ENCODE results near the gene PCDHA9. TPM values are rescaled to one million over a fixed set of nuclear protein-coding genes. Genes with fewer than 3 reads are reported as not detected.

Gene PCDHA9
- total and polyA plus RNA-seq, 2 of the 4 experiments (the other 2 are of a cell fraction): under 0.01 TPM; not detected in 1

- no peaks in the 10 kb centered on the region for H3K4me1 ChIP-seq (ENCODE audit: control insufficient read depth, insufficient read depth, low read length)
- peak within 1 kb of the TSS; percentile 32 for H3K4me3 ChIP-seq (ENCODE audit: insufficient read depth, low read depth, low read length)
- H3K14ac ChIP-seq (replicated peaks; ENCODE audit: low read depth, low read length): no peak within 1 kb of the TSS
- H4K20me1 ChIP-seq (ENCODE audit: insufficient read depth, low read length): no peaks in the 10 kb centered on the region
- H4K91ac ChIP-seq (ENCODE audit: insufficient read depth, low read depth, low read length): no peak within 1 kb of the TSS
- H3K27me3 ChIP-seq (ENCODE audit: control insufficient read depth, insufficient read depth, low read length): no peaks in the 10 kb centered on the region
- H2AK5ac ChIP-seq (ENCODE audit: low read depth, low read length): no peak within 1 kb of the TSS
- H2BK120ac ChIP-seq (ENCODE audit: low read depth, low read length): no peak within 1 kb of the TSS
- H3K9ac ChIP-seq (ENCODE audit: low read depth, low read length): no peak within 1 kb of the TSS
- H4K5ac ChIP-seq (ENCODE audit: low read depth, low read length): no peak within 1 kb of the TSS
- no peak within 1 kb of the TSS for H3K4ac ChIP-seq (ENCODE audit: low read depth, low read length)
- H4K8ac ChIP-seq (ENCODE audit: low read depth in 2 of 2, low read length in 2 of 2): no peak within 1 kb of the TSS
- H3K4me2 ChIP-seq (ENCODE audit: low read depth, low read length): no peak within 1 kb of the TSS
- H3K9me3 ChIP-seq (ENCODE audit: control insufficient read depth, insufficient read depth, low read length): peaks cover 23% of the 10 kb centered on the region
- H2AFZ ChIP-seq (replicated peaks; ENCODE audit: low read length, poor library complexity): no peak within 1 kb of the TSS
- H2BK20ac ChIP-seq (ENCODE audit: low read depth, low read length): no peak within 1 kb of the TSS
- no peak within 1 kb of the TSS for H2BK15ac ChIP-seq (ENCODE audit: low read depth, low read length)
- POLR2A ChIA-PET (ENCODE audit: unreplicated experiment): no interaction called here
- no peak for DNase-seq
- no peak within 1 kb of the TSS for H2AK9ac ChIP-seq (replicated peaks; ENCODE audit: low read depth, low read length, poor library complexity)
- no TSS peak for BruUV-seq (replicated peaks)
- dilution Hi-C loops (cut with HindIII; ENCODE audit: low sequenced_read_pairs, unreplicated experiment): no loop called here
- in situ Hi-C loops (cut with MboI; ENCODE audit: low sequenced_read_pairs): no loop called here
- no peak within 1 kb of the TSS for H3K27ac ChIP-seq (ENCODE audit: insufficient read depth, low read length)
- H3K23ac ChIP-seq (ENCODE audit: low read depth, low read length): no peak within 1 kb of the TSS
- ATAC-seq (ENCODE audit: low read depth): no peak
- intact Hi-C loops (cut with micrococcal nuclease): no loop called here
- no peaks in the 10 kb centered on the region for H3K36me3 ChIP-seq (ENCODE audit: control insufficient read depth, insufficient read depth, low read length)
- no peaks in the 10 kb centered on the region for H3K9me1 ChIP-seq (ENCODE audit: insufficient read depth, low read length)
- H2BK5ac ChIP-seq (ENCODE audit: low read depth, low read length, poor library complexity, severe bottlenecking): no peak within 1 kb of the TSS
- WGBS, 2 experiments (ENCODE audit: extremely low coverage in 2 of 2, insufficient read length in 1 of 2): 26% methylated on average over 19 of the region's 47 CpGs; no CpG with 5 or more reads in 1 of the 2 experiments
- no peak within 1 kb of the TSS for H3K18ac ChIP-seq (ENCODE audit: low read depth, low read length)
- TF ChIP-seq CHD1 (IDR thresholded peaks at IDR 0.05; ENCODE audit: low read depth, low read length) (no peak), MAZ (IDR thresholded peaks at IDR 0.05; ENCODE audit: borderline replicate concordance, low read depth, low read length) (no peak), MXI1 (IDR thresholded peaks at IDR 0.05; ENCODE audit: borderline replicate concordance, low read depth, low read length) (no peak), RCOR1 (IDR thresholded peaks at IDR 0.05; ENCODE audit: insufficient replicate concordance, low read length) (no peak), RFX5 (IDR thresholded peaks at IDR 0.05; ENCODE audit: low read depth, low read length) (no peak), FOS (IDR thresholded peaks at IDR 0.05; ENCODE audit: low read depth, low read length) (no peak), MAFK (IDR thresholded peaks at IDR 0.05; ENCODE audit: low read depth, low read length) (no peak), USF2 (IDR thresholded peaks at IDR 0.05; ENCODE audit: low read depth, low read length) (no peak)
- no peak within 1 kb of the TSS for H3K56ac ChIP-seq (ENCODE audit: extremely low read depth, insufficient read depth, low read length)
- H3K79me1 ChIP-seq (ENCODE audit: low read depth in 1 of 2, low read length in 2 of 2): no peaks in the 10 kb centered on the region
- CTCF ChIA-PET: no interaction called here
Observed at GRCh38 chr5:140806834-140807775, 41.1 kb upstream of the PCDHA9 start, which contains the start of gene PCDHA4. Gene PCDHA4, plus strand, starts transcription at chr5:140807068.
